ENCODE data around the gene NRG4. TPM values are rescaled to one million over a fixed set of nuclear protein-coding genes. Genes with fewer than 3 reads are reported as not detected.

The NRG4 gene
- total and polyA plus RNA-seq, 2 experiments from 2014 or later: 0.21 to 0.47 TPM

- TF ChIP-seq ZNF462 (CRISPR knock-in tag; IDR thresholded peaks at IDR 0.05) (no peak), REST (IDR thresholded peaks at IDR 0.05; ENCODE audit: unreplicated experiment) (no peak), EZH2phosphoT487 (IDR thresholded peaks at IDR 0.05; ENCODE audit: unreplicated experiment) (no peak), STAT1 (IDR thresholded peaks at IDR 0.05; ENCODE audit: unreplicated experiment) (no peak), EZH2 (IDR thresholded peaks at IDR 0.05; ENCODE audit: low read depth, unreplicated experiment) (no peak), POLR2AphosphoS5 (IDR thresholded peaks at IDR 0.05; ENCODE audit: low read depth) (no peak), CREB1 (CRISPR knock-in tag; IDR thresholded peaks at IDR 0.05; ENCODE audit: low read depth) (no peak)
These were observed 82.2 kb downstream of the NRG4 start (continued) for GRCh38 chr15:75929799-75930565.

Data from GM23338 (cell line).